ENCODE data around the gene GJB6.

DNA sequence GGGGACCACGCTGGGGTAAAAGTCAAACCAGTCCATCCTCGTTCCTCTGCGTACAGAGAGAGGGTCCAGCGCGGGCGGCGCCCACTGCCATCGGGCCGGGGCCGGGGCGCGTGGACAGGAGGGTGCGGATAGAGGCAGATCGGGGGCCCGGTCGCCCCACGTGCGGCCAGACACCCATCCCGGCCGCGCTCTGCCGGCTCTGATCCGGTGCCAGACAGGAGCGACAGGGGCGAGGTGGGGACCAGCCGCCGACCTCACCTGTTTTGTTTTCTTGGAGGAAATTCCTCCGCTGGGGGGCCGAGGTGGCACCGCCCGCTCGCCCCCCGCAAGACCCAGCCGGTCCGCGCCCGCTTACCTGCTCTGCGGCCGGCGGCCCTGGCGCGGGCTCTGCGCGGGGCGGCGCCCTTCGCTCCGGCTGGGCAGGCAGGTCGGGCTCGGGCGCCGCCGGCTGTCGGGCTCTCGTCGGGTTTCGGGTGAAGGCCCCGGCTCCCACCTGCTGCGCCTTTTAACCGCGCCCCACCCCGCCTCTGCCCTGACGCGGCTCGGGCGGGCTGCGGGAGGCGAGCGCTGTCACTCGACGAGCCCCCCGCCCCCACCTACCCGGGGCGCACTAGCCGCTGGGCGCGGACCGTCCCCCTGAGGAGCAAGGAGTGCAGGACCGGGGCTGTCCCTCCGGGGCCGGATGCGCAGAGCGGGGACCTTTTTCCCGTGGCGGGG is at the start of gene GJB6:
- TF ChIP-seq ZFP30 (CRISPR knock-in tag; IDR thresholded peaks at IDR 0.05) = no peak
- no peak for TF ChIP-seq ZNF70 (CRISPR knock-in tag; IDR thresholded peaks at IDR 0.05)
- no peak for TF ChIP-seq ESRRG (CRISPR knock-in tag; IDR thresholded peaks at IDR 0.05)

Measured in SK-N-SH treated with all-trans-retinoic acid at 6 μM for 48 hours (cell line).